ENCODE measurements around the gene GUCY1A2.

Gene GUCY1A2

GRCh38 chr11:106763501-106763900 is 254.8 kb downstream of the GUCY1A2 start:
- in situ Hi-C loops (cut with MboI; ENCODE audit: low sequenced_read_pairs): no loop called here

GRCh38 chr11:106761745-106762144 is 256.5 kb downstream of the GUCY1A2 start:
- in situ Hi-C loops (cut with MboI; ENCODE audit: low sequenced_read_pairs): no loop called here

- in situ Hi-C loops (cut with MboI; ENCODE audit: low sequenced_read_pairs): no loop called here
Observed at GRCh38 chr11:106761240-106761639, 257.0 kb downstream of the GUCY1A2 start.

- in situ Hi-C loops (cut with MboI; ENCODE audit: low sequenced_read_pairs): no loop called here
Observed at GRCh38 chr11:106748059-106748458, 270.2 kb downstream of the GUCY1A2 start.

GRCh38 chr11:106745941-106746340 is 272.3 kb downstream of the GUCY1A2 start:
- in situ Hi-C loops (cut with MboI; ENCODE audit: low sequenced_read_pairs): no loop called here

- in situ Hi-C loops (cut with MboI; ENCODE audit: low sequenced_read_pairs): no loop called here
Observed at GRCh38 chr11:106733635-106734034, 284.6 kb downstream of the GUCY1A2 start.

- in situ Hi-C loops (cut with MboI; ENCODE audit: low sequenced_read_pairs): no loop called here
Observed at GRCh38 chr11:106728859-106729258, 289.4 kb downstream of the GUCY1A2 start.

GRCh38 chr11:106728379-106728778 is 289.9 kb downstream of the GUCY1A2 start:
- in situ Hi-C loops (cut with MboI; ENCODE audit: low sequenced_read_pairs): no loop called here

- in situ Hi-C loops (cut with MboI; ENCODE audit: low sequenced_read_pairs): no loop called here
Observed at GRCh38 chr11:106727256-106727655, 291.0 kb downstream of the GUCY1A2 start.

- in situ Hi-C loops (cut with MboI; ENCODE audit: low sequenced_read_pairs): no loop called here
Observed at GRCh38 chr11:106724293-106724892, 293.9 kb downstream of the GUCY1A2 start.

GRCh38 chr11:106723071-106723470 is 295.2 kb downstream of the GUCY1A2 start:
- in situ Hi-C loops (cut with MboI; ENCODE audit: low sequenced_read_pairs): no loop called here

GRCh38 chr11:106717222-106717621 is 301.1 kb downstream of the GUCY1A2 start:
- in situ Hi-C loops (cut with MboI; ENCODE audit: low sequenced_read_pairs): no loop called here

- in situ Hi-C loops (cut with MboI; ENCODE audit: low sequenced_read_pairs): no loop called here
Observed at GRCh38 chr11:106714199-106714598, 304.1 kb downstream of the GUCY1A2 start.

- in situ Hi-C loops (cut with MboI; ENCODE audit: low sequenced_read_pairs): no loop called here
Observed at GRCh38 chr11:106708348-106708747, 309.9 kb downstream of the GUCY1A2 start.

- in situ Hi-C loops (cut with MboI; ENCODE audit: low sequenced_read_pairs): no loop called here
Observed at GRCh38 chr11:106706355-106706754, 311.9 kb downstream of the GUCY1A2 start.

GRCh38 chr11:106702805-106703204 is 315.5 kb downstream of the GUCY1A2 start:
- in situ Hi-C loops (cut with MboI; ENCODE audit: low sequenced_read_pairs): no loop called here

GRCh38 chr11:106697058-106697457 is 321.2 kb downstream of the GUCY1A2 start:
- in situ Hi-C loops (cut with MboI; ENCODE audit: low sequenced_read_pairs): no loop called here

- in situ Hi-C loops (cut with MboI; ENCODE audit: low sequenced_read_pairs): no loop called here
Observed at GRCh38 chr11:106695506-106695905, 322.8 kb downstream of the GUCY1A2 start.

- in situ Hi-C loops (cut with MboI; ENCODE audit: low sequenced_read_pairs): no loop called here
Observed at GRCh38 chr11:106694501-106694900, 323.8 kb downstream of the GUCY1A2 start.

GRCh38 chr11:106691807-106692365 is 326.4 kb downstream of the GUCY1A2 start:
- in situ Hi-C loops (cut with MboI; ENCODE audit: low sequenced_read_pairs): no loop called here

- in situ Hi-C loops (cut with MboI; ENCODE audit: low sequenced_read_pairs): no loop called here
Observed at GRCh38 chr11:106690923-106691322, 327.4 kb downstream of the GUCY1A2 start.

- in situ Hi-C loops (cut with MboI; ENCODE audit: low sequenced_read_pairs): no loop called here
Observed at GRCh38 chr11:106684944-106685343, 333.3 kb downstream of the GUCY1A2 start.

GRCh38 chr11:106683435-106683834 is 334.8 kb downstream of the GUCY1A2 start:
- in situ Hi-C loops (cut with MboI; ENCODE audit: low sequenced_read_pairs): no loop called here
